Keratinocyte (primary cell): ENCODE data around the gene NELL1.

ENCODE experiments used
- CTCF ChIP-seq, 3 experiments: IDR thresholded peaks in 1 of 3; conservative IDR thresholded peaks in 1 of 3; optimal IDR thresholded peaks in 1 of 3; 2 replicates in 2 of 3; 3 replicates in 1 of 3; pipeline versions ENCODE3 to v1.5.1; 2011; ENCODE audit warnings: low read length in 3 of 3, mild to moderate bottlenecking in 3 of 3, moderate library complexity in 2 of 3, control low read depth in 1 of 3, inconsistent platforms in 1 of 3; ENCODE audit not compliant: insufficient read depth in 2 of 3; ENCODE audit errors: extremely low read depth in 1 of 3
- EZH2 ChIP-seq: IDR thresholded peaks from one replicate; pipeline ENCODE4 v1.6.1; 2012; ENCODE audit warnings: inconsistent platforms, mild to moderate bottlenecking, low read length, moderate library complexity

GRCh38 chr11:21343204-21343603 lies 673.8 kb downstream of the NELL1 start:
- TF ChIP-seq CTCF (optimal IDR thresholded peaks at IDR 0.05 in 1 of 3, IDR thresholded peaks at IDR 0.05 in 1 of 3, conservative IDR thresholded peaks at IDR 0.05 in 1 of 3; ENCODE audit: extremely low read depth in 1 of 3, insufficient read depth in 2 of 3, low read length in 3 of 3) (no peak), EZH2 (no peak)
